Activated T-helper 1 cell treated with anti-CD3 and anti-CD28 coated beads, Interleukin-2, amount 50 U/mL, for 16 hours (primary cell): ENCODE measurements around the gene CD52.

Experiments
- DNase-seq, 2 donors: peaks; one replicate each; pipeline ENCODE4 v3.0.0-alpha.2; 2020; ENCODE audit warnings: low read depth in 1 of 2, low spot score in 1 of 2

CD52 gene

DNA sequence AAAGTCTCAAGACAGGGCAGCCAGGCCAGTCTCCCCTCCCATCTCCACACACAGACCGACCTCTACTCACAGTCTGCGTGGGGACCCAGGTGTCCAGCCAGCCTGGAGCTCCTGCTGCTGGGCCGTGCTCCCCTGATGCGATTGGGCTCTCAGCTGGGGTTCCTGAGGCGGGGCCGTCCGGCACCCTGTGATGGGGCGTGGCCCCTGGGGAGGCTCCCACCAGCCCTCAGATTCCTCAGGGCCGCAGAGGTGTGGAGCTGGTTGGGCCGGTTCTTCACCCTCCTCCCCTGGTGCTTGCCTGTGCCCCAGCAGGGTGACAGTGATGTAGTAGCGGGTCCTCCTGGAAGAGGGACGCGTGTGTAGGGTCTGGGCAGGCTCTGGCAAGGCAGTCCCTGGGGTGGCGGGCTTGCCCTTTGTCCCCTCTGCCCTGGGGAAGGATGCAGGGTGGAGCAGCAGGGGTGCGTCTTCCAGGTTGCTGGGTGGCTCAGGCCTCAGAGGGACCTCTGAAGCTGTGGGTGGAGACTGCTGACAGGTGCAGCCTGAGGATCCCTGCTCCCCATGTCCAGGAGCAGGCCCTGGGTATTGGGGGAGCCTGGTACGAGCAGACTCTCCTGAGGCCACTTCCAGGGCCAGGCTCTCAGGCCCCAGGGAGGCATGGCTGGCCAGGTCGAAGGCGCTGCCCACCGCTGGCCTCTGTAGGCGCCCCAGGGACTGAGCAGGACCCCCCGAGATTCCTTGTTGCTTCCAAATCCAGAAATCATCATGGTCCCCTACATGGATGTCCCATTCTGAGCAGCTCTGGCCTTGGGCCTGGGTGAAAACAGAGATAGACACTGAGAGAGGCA, 36.4 kb downstream of the CD52 start, which contains the start of gene CRYBG2:
Gene CRYBG2 (minus strand): TSS at position 155 of the 845 bp plus-strand sequence. CDS start 7,473 bp downstream, outside the sequence.
- DNase-seq = no peak

- no peak for DNase-seq
Observed at GRCh38 chr1:26354972-26355371, 37.2 kb downstream of the CD52 start.

- DNase-seq = no peak
Observed at GRCh38 chr1:26356106-26356505, 38.3 kb downstream of the CD52 start.

GRCh38 chr1:26357121-26357602, 39.4 kb downstream of the CD52 start:
- no peak for DNase-seq

GRCh38 chr1:26358411-26359384, 40.9 kb downstream of the CD52 start:
- DNase-seq = peak; percentile 42 to 51

GRCh38 chr1:26359981-26360806, 42.4 kb downstream of the CD52 start:
- DNase-seq = peak in 1 of 2 donors; percentile 35

GRCh38 chr1:26360807-26361604, 43.2 kb downstream of the CD52 start:
- no peak for DNase-seq

DNA sequence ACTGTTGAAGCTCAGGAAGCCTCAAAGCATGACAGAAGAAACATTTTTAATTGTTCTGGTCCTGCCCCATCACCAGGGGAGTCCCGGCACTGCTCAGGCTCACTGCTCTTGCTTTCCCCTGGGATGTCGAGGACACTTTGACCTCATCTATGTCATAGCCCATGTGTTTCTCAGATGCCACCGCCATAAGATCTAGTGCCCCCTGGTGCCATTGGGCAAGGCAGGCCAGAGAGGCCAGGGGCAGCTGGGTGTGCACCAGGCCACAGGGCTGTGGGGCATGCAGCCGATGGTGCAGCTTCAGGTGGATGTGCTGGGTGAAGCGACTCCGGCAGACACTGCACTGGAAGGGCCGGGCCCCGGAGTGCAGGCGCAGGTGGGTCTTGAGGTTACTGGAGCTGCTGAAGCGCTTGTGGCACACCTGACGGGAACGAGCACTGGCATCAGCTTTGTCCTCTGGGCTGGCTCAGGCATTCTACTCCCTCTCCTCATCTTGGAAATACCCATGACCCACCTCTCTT, 43.9 kb downstream of the CD52 start:
- no peak for DNase-seq

GRCh38 chr1:26362331-26362730, 44.6 kb downstream of the CD52 start:
- DNase-seq = no peak

GRCh38 chr1:26363549-26364448, 46.0 kb downstream of the CD52 start:
- peak; percentile 74 to 75 for DNase-seq

GRCh38 chr1:26364956-26365355, 47.2 kb downstream of the CD52 start:
- no peak for DNase-seq

- no peak for DNase-seq
Observed at GRCh38 chr1:26367441-26367840, 49.7 kb downstream of the CD52 start.

DNA sequence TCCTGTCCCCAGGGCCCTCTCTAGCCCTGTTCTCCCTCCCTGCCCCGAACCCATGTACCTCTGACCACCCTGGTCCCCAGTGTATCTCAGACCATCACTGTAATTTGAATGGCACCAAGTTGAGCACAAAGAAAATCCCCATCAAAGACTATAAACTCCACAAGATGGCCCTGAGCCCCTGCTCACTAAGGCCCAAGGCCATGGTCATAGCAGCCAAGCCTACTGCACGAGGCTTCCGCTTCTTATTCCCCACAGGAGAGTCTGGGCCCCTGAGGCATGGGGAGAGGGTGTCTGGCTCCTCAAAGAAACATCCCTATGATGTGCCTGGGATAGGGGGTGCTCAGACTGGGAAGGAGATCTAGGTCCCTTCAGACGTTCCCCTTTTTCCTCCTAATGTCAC, 50.2 kb downstream of the CD52 start:
- no peak for DNase-seq

DNA sequence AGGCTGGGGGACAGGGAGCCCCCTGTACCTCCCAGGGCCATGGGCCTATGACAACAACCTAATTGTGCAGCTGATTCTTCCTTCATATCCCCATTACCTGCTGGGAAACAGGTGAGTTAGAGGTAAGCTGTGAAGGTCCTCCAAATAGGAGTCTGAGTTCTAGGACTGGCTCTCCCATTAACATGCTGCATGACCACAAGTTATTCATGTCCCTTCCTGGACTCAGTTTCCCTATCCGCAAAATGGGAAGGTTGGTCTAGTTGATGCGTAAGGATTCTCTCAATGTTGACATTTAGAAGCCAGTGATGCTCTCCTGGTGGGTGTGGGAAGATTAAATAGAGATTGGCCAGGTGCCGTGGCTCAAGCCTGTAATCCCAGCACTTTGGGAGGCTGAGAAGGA, 50.7 kb downstream of the CD52 start:
- DNase-seq = no peak
